ENCODE measurements around the gene NINJ2. TPM values are rescaled to one million over a fixed set of nuclear protein-coding genes. Genes with fewer than 3 reads are reported as not detected.

Gene NINJ2
- total RNA-seq, 1 donor from 2014 or later: 0.76 TPM

DNA sequence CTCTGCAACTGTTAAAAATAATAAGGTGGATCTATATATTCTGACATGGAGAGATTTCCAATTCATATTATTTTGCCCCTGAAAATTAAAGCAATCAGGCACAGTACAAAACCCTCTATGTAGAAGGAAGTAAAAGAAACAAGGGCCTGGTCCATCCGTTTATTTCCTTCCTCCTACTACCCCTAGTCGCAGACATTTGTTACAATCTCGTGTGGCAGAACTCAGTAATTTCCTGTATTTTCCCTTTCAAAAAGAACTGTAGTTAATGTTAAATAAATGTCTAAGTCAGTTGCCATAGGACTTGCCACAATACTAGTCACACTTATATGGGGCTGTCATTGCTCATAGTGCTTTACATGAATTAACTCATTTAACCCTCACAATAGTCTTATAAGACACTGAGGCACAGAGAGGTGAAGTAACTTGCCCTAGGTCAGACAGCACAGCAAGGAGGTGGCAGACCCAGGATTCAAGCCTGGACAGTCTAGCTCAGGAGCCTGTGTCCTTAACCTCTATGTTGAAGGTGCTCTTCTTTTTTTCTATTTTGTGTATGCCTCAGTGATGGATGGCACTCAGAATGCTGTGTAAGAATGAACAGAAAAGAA, 24.2 kb downstream of the NINJ2 start:
- DNase-seq: no peak
- TF ChIP-seq, protein P1, sequence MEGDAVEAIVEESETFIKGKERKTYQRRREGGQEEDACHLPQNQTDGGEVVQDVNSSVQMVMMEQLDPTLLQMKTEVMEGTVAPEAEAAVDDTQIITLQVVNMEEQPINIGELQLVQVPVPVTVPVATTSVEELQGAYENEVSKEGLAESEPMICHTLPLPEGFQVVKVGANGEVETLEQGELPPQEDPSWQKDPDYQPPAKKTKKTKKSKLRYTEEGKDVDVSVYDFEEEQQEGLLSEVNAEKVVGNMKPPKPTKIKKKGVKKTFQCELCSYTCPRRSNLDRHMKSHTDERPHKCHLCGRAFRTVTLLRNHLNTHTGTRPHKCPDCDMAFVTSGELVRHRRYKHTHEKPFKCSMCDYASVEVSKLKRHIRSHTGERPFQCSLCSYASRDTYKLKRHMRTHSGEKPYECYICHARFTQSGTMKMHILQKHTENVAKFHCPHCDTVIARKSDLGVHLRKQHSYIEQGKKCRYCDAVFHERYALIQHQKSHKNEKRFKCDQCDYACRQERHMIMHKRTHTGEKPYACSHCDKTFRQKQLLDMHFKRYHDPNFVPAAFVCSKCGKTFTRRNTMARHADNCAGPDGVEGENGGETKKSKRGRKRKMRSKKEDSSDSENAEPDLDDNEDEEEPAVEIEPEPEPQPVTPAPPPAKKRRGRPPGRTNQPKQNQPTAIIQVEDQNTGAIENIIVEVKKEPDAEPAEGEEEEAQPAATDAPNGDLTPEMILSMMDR (IDR thresholded peaks at IDR 0.05; ENCODE audit: partially characterized antibody, unreplicated experiment): no peak
- no peak overlapping the region for H3K27ac Mint-ChIP-seq (ENCODE audit: unreplicated experiment)
- no peak overlapping the region for H3K4me3 Mint-ChIP-seq (ENCODE audit: unreplicated experiment)
- peaks cover 3% of the 10 kb centered on the region for H3K9me3 Mint-ChIP-seq (ENCODE audit: unreplicated experiment)
- peaks cover 6% of the 10 kb centered on the region for H3K27me3 Mint-ChIP-seq (ENCODE audit: unreplicated experiment)
- peaks cover 2% of the 10 kb centered on the region for H3K4me1 Mint-ChIP-seq (ENCODE audit: low read depth, unreplicated experiment)
- no peaks in the 10 kb centered on the region for H3K36me3 Mint-ChIP-seq (ENCODE audit: unreplicated experiment)

DNA sequence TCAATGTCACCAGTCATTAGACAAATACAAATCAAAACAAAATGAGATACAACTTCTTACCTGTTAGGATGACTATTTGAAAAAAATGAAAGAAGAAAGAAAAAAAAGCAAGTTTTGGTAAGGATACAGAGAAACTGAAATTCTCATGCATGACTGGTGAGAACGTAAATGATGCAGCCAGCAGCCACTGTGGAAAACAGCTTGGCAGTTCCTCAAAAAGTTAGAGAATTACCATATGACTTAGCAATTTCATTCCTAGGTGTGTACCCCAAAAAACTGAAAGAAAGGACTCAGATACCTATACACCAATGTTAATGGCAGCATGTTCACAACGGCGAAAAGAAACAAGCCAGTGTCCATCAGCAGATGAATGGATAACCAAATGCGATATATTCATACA, 26.6 kb downstream of the NINJ2 start:
- no peak overlapping the region for H3K4me3 Mint-ChIP-seq (ENCODE audit: unreplicated experiment)
- TF ChIP-seq, protein P1 (IDR thresholded peaks at IDR 0.05; ENCODE audit: partially characterized antibody, unreplicated experiment): no peak
- no peak for DNase-seq
- no peaks in the 10 kb centered on the region for H3K4me1 Mint-ChIP-seq (ENCODE audit: low read depth, unreplicated experiment)
- H3K27ac Mint-ChIP-seq (ENCODE audit: unreplicated experiment): no peak overlapping the region
- H3K36me3 Mint-ChIP-seq (ENCODE audit: unreplicated experiment): no peaks in the 10 kb centered on the region
- peaks cover 2% of the 10 kb centered on the region for H3K27me3 Mint-ChIP-seq (ENCODE audit: unreplicated experiment)
- peaks cover 3% of the 10 kb centered on the region for H3K9me3 Mint-ChIP-seq (ENCODE audit: unreplicated experiment)

DNA sequence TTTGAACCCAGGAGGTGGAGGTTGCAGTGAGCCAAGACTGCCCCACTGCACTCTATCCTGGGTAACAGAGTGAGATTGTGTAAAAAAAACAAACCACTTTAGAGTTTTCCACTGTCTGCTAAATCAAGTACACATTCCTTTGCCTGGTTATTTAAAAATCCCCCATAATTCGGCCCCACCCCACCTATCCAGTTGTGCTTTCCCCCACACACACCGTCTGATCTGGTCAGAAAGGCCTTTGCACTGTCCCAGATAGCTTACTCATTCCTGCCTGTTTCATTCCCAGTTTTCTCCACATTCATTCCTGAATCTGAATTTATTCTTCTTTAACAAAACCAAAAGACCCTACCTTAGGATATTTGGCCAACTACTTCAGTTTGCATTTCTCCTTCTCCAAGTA, 29.5 kb downstream of the NINJ2 start:
- Mint-ChIP-seq H3K27ac (ENCODE audit: unreplicated experiment) (no peak overlapping the region), H3K36me3 (ENCODE audit: unreplicated experiment) (no peaks in the 10 kb centered on the region), H3K4me1 (ENCODE audit: low read depth, unreplicated experiment) (peaks cover 3% of the 10 kb centered on the region), H3K27me3 (ENCODE audit: unreplicated experiment) (peaks cover 2% of the 10 kb centered on the region), H3K9me3 (ENCODE audit: unreplicated experiment) (peaks cover 3% of the 10 kb centered on the region), H3K4me3 (ENCODE audit: unreplicated experiment) (no peak overlapping the region)
- no peak for DNase-seq
- TF ChIP-seq, protein P1 (IDR thresholded peaks at IDR 0.05; ENCODE audit: partially characterized antibody, unreplicated experiment): no peak

DNA sequence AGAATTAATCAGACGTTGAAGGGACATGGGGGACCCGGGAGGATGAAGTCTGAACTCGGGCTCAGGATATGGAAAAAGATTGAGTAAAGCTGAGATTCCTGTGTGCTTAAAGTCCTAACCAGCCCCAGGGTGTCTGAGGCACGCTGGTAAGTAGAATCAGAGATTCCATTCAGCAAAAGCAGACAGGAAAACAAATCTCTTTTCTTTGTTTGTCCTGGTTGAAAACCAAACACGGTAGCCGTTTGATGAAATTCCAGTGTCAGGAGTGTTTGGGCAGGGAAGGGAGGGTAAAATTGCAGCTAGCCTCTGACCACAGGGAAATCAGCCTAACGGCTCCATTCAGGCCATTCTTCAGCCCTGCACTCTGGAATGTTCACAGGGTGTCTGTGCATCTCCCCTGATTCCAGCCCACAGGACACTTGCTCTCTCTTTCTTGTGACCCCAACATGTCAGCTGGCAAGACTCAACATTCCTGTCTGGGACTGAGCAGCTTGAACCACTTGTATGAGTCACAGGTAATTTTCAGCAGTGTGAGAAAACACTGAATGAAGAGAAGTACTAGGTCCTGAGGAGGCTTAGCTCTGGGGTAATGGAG, 31.0 kb downstream of the NINJ2 start:
- Mint-ChIP-seq H3K9me3 (ENCODE audit: unreplicated experiment) (peaks cover 3% of the 10 kb centered on the region), H3K36me3 (ENCODE audit: unreplicated experiment) (no peaks in the 10 kb centered on the region), H3K27me3 (ENCODE audit: unreplicated experiment) (peaks cover 2% of the 10 kb centered on the region), H3K27ac (ENCODE audit: unreplicated experiment) (no peak overlapping the region), H3K4me1 (ENCODE audit: low read depth, unreplicated experiment) (peaks cover 3% of the 10 kb centered on the region), H3K4me3 (ENCODE audit: unreplicated experiment) (no peak overlapping the region)
- DNase-seq: no peak
- TF ChIP-seq, protein P1 (IDR thresholded peaks at IDR 0.05; ENCODE audit: partially characterized antibody, unreplicated experiment): no peak
